Activated CD4-positive, alpha-beta memory T cell treated with anti-CD3 and anti-CD28 coated beads for 36 hours (primary cell): ENCODE measurements around the gene DNASE2. TPM values are rescaled to one million over a fixed set of nuclear protein-coding genes. Genes with fewer than 3 reads are reported as not detected.
"Not testable (repeated sequence)": the region's sequence is repeated elsewhere in the genome, so short reads cannot be mapped to it uniquely, and the experiment has no call there.

Experiments
- CTCF ChIA-PET: fragments of 350-600 bp; sonication (Branson Sonifier 250); formaldehyde crosslinking; loops from one replicate; lab custom pipeline; 2021; ENCODE audit warnings: antibody characterized with exemption, inconsistent platforms; lab: Charles Lee
- POLR2A ChIA-PET: fragments of 350-600 bp; sonication (Branson Sonifier 250); formaldehyde crosslinking; loops from one replicate; lab custom pipeline; 2021; ENCODE audit warnings: antibody characterized with exemption; lab: Charles Lee
- DNase-seq: peaks from one replicate; pipeline ENCODE4 v3.0.0-alpha.2; 2020
- H3K27ac Mint-ChIP-seq: one replicate; pipeline ENCODE4 v1.8.0; 2021; ENCODE audit warnings: mixed read lengths
- H3K27me3 Mint-ChIP-seq: one replicate; pipeline ENCODE4 v1.8.0; 2021; ENCODE audit warnings: mixed read lengths
- H3K36me3 Mint-ChIP-seq: one replicate; pipeline ENCODE4 v1.8.0; 2021; ENCODE audit warnings: mixed read lengths
- H3K4me1 Mint-ChIP-seq: one replicate; pipeline ENCODE4 v1.8.0; 2021; ENCODE audit warnings: low read depth, mixed read lengths
- H3K4me3 Mint-ChIP-seq: one replicate; pipeline ENCODE4 v1.8.0; 2021; ENCODE audit warnings: mild to moderate bottlenecking, mixed read lengths
- H3K9me3 Mint-ChIP-seq: one replicate; pipeline ENCODE4 v1.8.0; 2021; ENCODE audit warnings: mixed read lengths
- intact Hi-C: fragments of 100-400 bp; cut with micrococcal nuclease; formaldehyde crosslinking; loops from one replicate; pipeline ENCODE4 v1.15.1; 2023
- total RNA-seq, 2 experiments: library from RNA; stranded (reverse); gene quantifications; one replicate each; pipeline ENCODE4 v1.2.3, GENCODE V29; 2021

The DNASE2 gene
- total RNA-seq, 2 experiments from 2014 or later = 27.0 to 27.5 TPM

- CTCF ChIA-PET = interaction anchor here (1.3 kb wide), 1 partner anchor 58 kb away, joined by 4 read pairs; no protein-coding TSS in a partner anchor
- Mint-ChIP-seq H3K27ac (no peak overlapping the region), H3K9me3 (no peaks in the 10 kb centered on the region), H3K27me3 (no peaks in the 10 kb centered on the region), H3K4me1 (no peaks in the 10 kb centered on the region), H3K36me3 (no peaks in the 10 kb centered on the region), H3K4me3 (no peak overlapping the region)
- intact Hi-C loops = no loop called here
- POLR2A ChIA-PET = no interaction called here
- DNase-seq = no peak
Measured at GRCh38 chr19:12907166-12907565, 25.9 kb upstream of the DNASE2 start.

DNA sequence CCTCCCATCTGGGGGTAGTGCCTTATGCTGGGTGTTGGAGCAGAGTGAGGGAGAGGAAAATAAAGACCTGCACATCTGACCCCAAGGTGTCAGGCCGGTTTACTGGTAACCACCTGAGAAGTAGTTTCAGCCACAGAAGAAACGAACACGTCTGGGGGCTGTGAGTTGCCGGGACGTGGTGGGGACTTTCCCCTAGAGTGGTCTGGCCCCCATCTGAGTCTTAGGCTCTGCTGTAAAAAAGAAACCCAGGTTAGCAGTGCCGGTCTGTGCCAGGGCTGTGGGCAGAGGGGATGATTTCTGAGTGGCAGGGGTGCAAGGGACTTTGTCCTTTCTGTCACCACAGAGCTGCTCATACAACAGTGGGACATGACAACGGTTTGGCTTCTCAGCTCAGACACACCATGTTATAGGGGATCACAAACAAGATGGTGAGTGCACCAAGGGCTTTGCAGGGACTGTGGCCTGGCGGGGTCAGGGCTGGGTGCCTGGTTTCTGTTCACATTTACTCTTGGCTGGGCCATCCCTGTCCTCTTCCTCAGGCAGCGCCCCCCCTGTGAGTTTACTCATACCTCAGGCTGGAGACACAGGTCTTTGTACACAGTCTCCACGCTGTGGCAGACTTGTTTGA is 18.8 kb upstream of the DNASE2 start:
- H3K4me1 Mint-ChIP-seq = peaks cover 4% of the 10 kb centered on the region
- DNase-seq = peak; percentile 41
- H3K27ac Mint-ChIP-seq = peak overlapping the region; percentile 35
- H3K4me3 Mint-ChIP-seq = no peak overlapping the region
- ChIA-PET POLR2A (interaction anchor here (1.4 kb wide), 1 partner anchor 19 kb away, joined by 3 read pairs; the partner anchor contains the start of gene SYCE2), CTCF (interaction anchor here (1.5 kb wide), 1 partner anchor 143 kb away, joined by 4 read pairs; no protein-coding TSS in a partner anchor)
- H3K9me3 Mint-ChIP-seq = no peaks in the 10 kb centered on the region
- H3K27me3 Mint-ChIP-seq = no peaks in the 10 kb centered on the region
- intact Hi-C loops = no loop called here
- peaks cover 4% of the 10 kb centered on the region for H3K36me3 Mint-ChIP-seq

DNA sequence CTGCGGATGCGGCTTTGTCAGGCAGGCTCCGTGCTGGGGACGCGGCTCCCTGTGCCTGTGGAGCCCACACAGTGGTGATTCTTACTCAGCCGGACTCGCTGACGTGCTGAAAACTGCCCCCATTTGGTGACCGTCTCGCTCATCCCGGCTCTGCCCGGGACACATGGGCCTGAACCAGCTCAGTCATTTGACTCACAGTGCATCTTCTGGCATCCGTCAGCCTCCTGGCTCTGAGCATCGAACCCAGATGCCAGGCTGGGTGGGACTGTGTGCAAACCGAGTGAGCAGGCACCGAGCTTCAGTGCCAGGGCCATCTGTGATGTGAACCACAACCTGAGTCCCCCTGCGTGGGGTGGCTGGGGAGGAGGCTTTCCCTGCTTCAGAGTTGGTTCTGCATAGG is 15.2 kb upstream of the DNASE2 start:
- ChIA-PET CTCF (no interaction called here), POLR2A (no interaction called here)
- H3K4me1 Mint-ChIP-seq = peaks cover 13% of the 10 kb centered on the region
- no peaks in the 10 kb centered on the region for H3K9me3 Mint-ChIP-seq
- no peak for DNase-seq
- intact Hi-C loops = no loop called here
- no peaks in the 10 kb centered on the region for H3K27me3 Mint-ChIP-seq
- peaks cover 12% of the 10 kb centered on the region for H3K36me3 Mint-ChIP-seq
- no peak overlapping the region for H3K4me3 Mint-ChIP-seq
- no peak overlapping the region for H3K27ac Mint-ChIP-seq

DNA sequence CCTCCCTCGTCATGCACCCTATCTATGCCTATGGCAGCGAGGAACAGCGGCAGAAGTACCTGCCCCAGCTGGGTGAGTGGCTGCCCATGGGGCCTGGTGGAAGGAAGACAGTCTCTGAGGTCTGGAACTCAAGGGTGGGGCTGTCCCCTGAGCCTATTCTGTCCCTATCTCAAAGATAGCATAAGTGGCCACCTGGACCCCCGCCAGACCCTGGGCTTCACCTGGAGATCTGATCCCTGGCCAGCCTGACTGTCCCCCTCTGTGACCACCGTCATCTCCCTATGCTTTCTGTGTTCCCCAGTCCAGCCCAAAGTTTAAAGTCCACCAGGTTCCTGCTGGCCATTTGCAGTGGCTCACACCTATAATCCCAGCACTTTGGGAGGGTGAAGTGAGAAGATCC is 12.3 kb upstream of the DNASE2 start:
- no peak for DNase-seq
- Mint-ChIP-seq H3K27ac (no peak overlapping the region), H3K27me3 (no peaks in the 10 kb centered on the region), H3K9me3 (no peaks in the 10 kb centered on the region), H3K4me1 (peaks cover 24% of the 10 kb centered on the region), H3K4me3 (no peak overlapping the region), H3K36me3 (peaks cover 12% of the 10 kb centered on the region)
- intact Hi-C loops = no loop called here
- ChIA-PET CTCF (interaction anchor here (1.2 to 1.3 kb wide), 2 partner anchors 9 to 72 kb away, joined by 3 to 4 read pairs; no protein-coding TSS in a partner anchor), POLR2A (no interaction called here)

GRCh38 chr19:12891553-12892021 is 10.3 kb upstream of the DNASE2 start:
- Mint-ChIP-seq H3K36me3 (peaks cover 8% of the 10 kb centered on the region), H3K4me1 (peaks cover 25% of the 10 kb centered on the region), H3K9me3 (no peaks in the 10 kb centered on the region), H3K27me3 (no peaks in the 10 kb centered on the region), H3K4me3 (peak overlapping the region; percentile 99), H3K27ac (peak overlapping the region; percentile 81)
- no peak for DNase-seq
- POLR2A ChIA-PET = interaction anchor here (0.6 to 1.1 kb wide), 7 partner anchors 10 to 732 kb away, joined by 3 to 6 read pairs (median 4); partner anchors contain the start of genes CALR, DNASE2 and TRIR
- CTCF ChIA-PET = interaction anchor here (0.8 to 2.0 kb wide), 8 partner anchors 10 to 134 kb away, joined by 3 to 19 read pairs (median 5); partner anchors contain the start of gene DNASE2
- intact Hi-C loops = loop anchor here (1.0 kb wide), 2 partner anchors 28 to 47 kb away; partner anchors contain the start of genes CALR and SYCE2

DNA sequence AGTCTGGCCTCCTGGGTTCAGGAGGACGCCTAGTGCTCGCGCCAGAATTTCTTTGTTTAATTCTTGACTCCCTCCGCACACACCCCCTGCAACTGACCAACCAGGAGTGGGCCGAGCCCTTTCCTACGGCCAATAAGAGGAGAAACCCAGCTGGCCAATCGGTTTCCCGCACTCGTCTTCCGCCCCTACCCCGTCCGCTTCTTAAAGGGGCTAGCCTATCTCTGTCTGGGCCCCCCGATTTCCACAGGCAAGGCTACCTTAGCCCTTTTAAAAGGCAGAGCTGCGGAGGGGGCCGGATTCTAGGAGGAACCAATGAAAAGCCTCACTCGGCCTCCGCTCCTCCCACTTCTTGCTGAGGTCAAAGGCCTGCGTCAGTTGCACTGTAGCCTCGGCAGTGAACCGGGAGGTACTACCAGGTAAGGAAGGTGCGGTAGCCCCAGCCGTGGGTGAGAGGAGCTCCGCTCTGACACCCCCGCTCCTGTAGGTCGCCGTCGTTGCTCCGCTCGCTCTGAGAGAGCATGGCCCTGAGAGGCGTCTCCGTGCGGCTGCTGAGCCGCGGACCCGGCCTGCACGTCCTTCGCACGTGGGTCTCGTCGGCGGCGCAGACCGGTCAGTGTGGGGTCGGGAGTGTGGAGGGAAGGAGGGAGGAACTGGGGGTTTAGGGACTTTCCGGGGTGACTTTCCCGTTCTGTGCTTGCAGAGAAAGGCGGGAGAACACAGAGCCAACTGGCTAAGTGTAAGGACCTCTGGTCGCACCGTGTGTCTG is 9.7 kb upstream of the DNASE2 start, which contains the start of gene GCDH:
TSS of gene GCDH (plus strand) at position 374 of the 766 bp plus-strand sequence. CDS start at position 519, 145 bp downstream.
- Mint-ChIP-seq H3K36me3 (peaks cover 8% of the 10 kb centered on the region), H3K9me3 (no peaks in the 10 kb centered on the region), H3K4me3 (peak within 1 kb of the TSS; percentile 99), H3K27me3 (no peaks in the 10 kb centered on the region), H3K4me1 (peaks cover 29% of the 10 kb centered on the region), H3K27ac (peak within 1 kb of the TSS; percentile 81)
- POLR2A ChIA-PET = interaction anchor here (0.6 to 1.4 kb wide), 11 partner anchors 8 to 732 kb away, joined by 3 to 6 read pairs (median 4); partner anchors contain the start of genes CALR, DNASE2 and TRIR
- intact Hi-C loops = loop anchor here (1.0 kb wide), 2 partner anchors 28 to 47 kb away; partner anchors contain the start of genes CALR and SYCE2
- peak; percentile 98 for DNase-seq
- CTCF ChIA-PET = interaction anchor here (0.7 to 2.0 kb wide), 13 partner anchors 9 to 219 kb away, joined by 3 to 19 read pairs (median 4); partner anchors contain the start of genes DNASE2, SYCE2 and TRIR

DNA sequence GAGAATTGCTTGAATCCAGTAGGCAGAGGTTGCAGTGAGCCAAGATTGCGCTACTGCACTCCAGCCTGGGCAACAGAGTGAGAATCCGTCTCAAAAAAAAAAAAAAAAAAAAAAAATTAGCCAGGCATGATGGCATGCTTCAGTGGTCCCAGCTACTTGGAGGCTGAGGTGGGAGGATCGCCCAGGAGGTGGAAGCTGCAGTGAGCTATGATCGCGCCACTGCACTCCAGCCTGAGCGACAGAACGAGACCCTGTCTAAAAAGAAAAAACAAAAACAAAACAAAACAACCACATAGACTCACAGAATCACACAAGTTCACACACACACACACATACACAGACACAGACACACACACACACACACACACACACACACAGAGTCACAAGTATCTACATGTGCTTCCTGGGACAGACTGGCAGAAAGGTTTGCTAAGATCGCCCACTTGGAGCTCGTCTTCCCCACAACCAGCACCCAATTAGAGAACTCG is 9.1 kb upstream of the DNASE2 start:
- H3K9me3 Mint-ChIP-seq, H3K27me3 Mint-ChIP-seq, H3K36me3 Mint-ChIP-seq, DNase-seq, intact Hi-C loops: not testable (repeated sequence)
- POLR2A ChIA-PET = interaction anchor here (0.8 to 1.4 kb wide), 10 partner anchors 8 to 156 kb away, joined by 3 to 6 read pairs (median 4); partner anchors contain the start of genes CALR, DNASE2 and TRIR
- Mint-ChIP-seq H3K27ac (peak overlapping the region; percentile 80), H3K4me3 (peak overlapping the region; percentile 99), H3K4me1 (peaks cover 29% of the 10 kb centered on the region)
- CTCF ChIA-PET = interaction anchor here (0.7 to 2.0 kb wide), 12 partner anchors 8 to 219 kb away, joined by 3 to 19 read pairs (median 4); partner anchors contain the start of genes DNASE2, SYCE2 and TRIR

GRCh38 chr19:12888006-12888603 is 6.9 kb upstream of the DNASE2 start:
- H3K9me3 Mint-ChIP-seq = peaks cover 7% of the 10 kb centered on the region
- H3K27ac Mint-ChIP-seq = no peak overlapping the region
- ChIA-PET POLR2A (interaction anchor here (1.4 kb wide), 1 partner anchor 45 kb away, joined by 3 read pairs; the partner anchor contains the start of gene FARSA), CTCF (interaction anchor here (1.0 kb wide), 1 partner anchor 77 kb away, joined by 4 read pairs; no protein-coding TSS in a partner anchor)
- H3K27me3 Mint-ChIP-seq = no peaks in the 10 kb centered on the region
- DNase-seq = no peak
- H3K36me3 Mint-ChIP-seq = peaks cover 2% of the 10 kb centered on the region
- no peak overlapping the region for H3K4me3 Mint-ChIP-seq
- intact Hi-C loops = no loop called here
- peaks cover 35% of the 10 kb centered on the region for H3K4me1 Mint-ChIP-seq

- Mint-ChIP-seq H3K27ac (peak within 1 kb of the TSS; percentile 15), H3K27me3 (no peaks in the 10 kb centered on the region), H3K4me3 (peak within 1 kb of the TSS; percentile 27), H3K9me3 (peaks cover 9% of the 10 kb centered on the region), H3K4me1 (peaks cover 36% of the 10 kb centered on the region), H3K36me3 (peaks cover 2% of the 10 kb centered on the region)
- intact Hi-C loops = no loop called here
- DNase-seq = no peak
- ChIA-PET POLR2A (interaction anchor here (1.4 kb wide), 1 partner anchor 46 kb away, joined by 3 read pairs; the partner anchor contains the start of gene FARSA), CTCF (interaction anchor here (1.0 kb wide), 1 partner anchor 45 kb away, joined by 3 read pairs; no protein-coding TSS in a partner anchor)
Measured at GRCh38 chr19:12886969-12887747, 5.9 kb upstream of the DNASE2 start, which contains the start of gene KLF1. Gene KLF1 (minus strand): TSS chr19:12887201. CDS start chr19:12887140, 61 bp downstream.

DNA sequence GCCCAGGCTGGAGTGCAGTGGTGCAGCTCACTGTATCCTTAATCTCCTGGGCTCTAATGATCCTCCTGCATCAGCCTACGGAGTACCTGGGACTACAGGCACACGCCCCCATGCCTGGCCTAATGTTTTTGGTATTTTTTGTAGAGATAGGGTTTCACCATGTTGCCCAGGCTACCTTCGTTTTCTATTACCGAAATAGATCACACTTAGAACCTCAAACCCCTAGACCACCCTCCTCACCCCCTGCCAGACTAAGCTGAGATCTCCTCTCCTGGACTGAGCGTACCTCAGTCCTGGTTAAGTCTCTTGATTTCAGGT is 5.4 kb upstream of the DNASE2 start:
- Mint-ChIP-seq H3K36me3 (peaks cover 2% of the 10 kb centered on the region), H3K27ac (peak overlapping the region; percentile 15), H3K27me3 (no peaks in the 10 kb centered on the region), H3K4me3 (peak overlapping the region; percentile 27), H3K9me3 (peaks cover 9% of the 10 kb centered on the region), H3K4me1 (peaks cover 33% of the 10 kb centered on the region)
- CTCF ChIA-PET = interaction anchor here (0.6 to 3.0 kb wide), 4 partner anchors 9 to 79 kb away, joined by 3 to 33 read pairs (median 4); no protein-coding TSS in a partner anchor
- POLR2A ChIA-PET = interaction anchor here (1.4 to 1.7 kb wide), 2 partner anchors 27 to 47 kb away, joined by 3 to 4 read pairs; partner anchors contain the start of gene FARSA
- DNase-seq = no peak
- intact Hi-C loops = no loop called here
